DMS79 (cell line): ENCODE results near the gene MDFI.
"Not testable (repeated sequence)": the region's sequence is repeated elsewhere in the genome, so short reads cannot be mapped to it uniquely, and the experiment has no call there.

ENCODE experiments used
- DNase-seq: peaks from one replicate; lab custom pipeline; 2025; lab: John Stamatoyannopoulos, UW

The MDFI gene

DNA sequence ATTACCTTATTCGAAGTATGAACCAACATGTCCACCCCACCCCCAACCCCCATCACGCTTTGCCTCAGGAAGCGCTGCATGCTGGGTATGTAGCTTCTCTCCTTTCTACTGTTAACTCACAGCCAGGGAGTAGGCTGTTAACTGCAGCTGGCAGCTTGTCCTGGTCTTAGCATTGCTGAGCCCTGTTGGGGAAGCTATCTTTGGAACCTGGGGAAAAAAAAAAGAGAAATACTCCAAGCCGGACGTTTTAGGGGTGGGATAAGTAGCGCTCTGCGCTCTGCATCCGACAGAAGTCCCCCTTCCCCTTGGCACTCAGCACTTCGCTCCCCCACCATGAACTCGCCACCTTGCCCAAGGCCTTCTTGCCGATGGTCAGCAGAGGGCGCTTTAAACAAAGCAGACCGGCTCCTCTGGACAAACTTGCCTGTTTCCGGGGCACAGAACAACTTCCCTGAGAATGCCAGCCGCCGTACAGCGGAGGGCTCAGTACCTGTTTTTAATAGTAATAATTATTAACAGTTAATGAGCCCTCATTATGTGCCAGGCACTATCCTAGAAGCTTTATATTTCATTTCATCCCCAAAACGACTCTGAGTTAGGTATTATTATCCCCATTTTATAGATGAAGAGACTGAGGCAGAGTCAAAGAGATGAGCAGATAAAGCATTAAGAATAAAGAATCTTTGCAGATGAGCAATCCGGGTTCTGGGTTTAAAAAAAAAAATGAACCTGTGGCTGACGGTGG is 35.2 kb upstream of the MDFI start:
- DNase-seq, result peak; percentile 60

GRCh38 chr6:41604006-41604405 is 34.3 kb upstream of the MDFI start:
- no peak for DNase-seq

DNA sequence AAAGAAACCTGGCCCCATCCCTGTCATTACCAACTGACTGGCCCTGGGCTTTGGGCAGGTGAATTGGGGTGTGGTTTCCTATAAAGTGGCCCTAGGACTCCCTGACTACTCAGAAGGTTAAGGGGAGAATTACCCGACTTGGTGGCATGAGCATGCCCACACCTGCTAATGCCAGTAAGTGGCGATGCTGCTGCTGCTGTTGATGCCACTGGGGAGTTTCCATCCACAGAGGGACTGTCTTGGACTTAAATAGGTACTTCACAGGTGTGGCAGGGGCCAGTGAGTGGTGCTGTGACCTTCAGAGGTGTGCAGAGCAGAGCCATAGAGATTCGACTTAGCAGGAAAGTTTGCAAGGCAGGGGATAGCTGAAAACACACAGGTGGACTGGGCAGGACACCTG is 32.6 kb upstream of the MDFI start:
- no peak for DNase-seq

DNA sequence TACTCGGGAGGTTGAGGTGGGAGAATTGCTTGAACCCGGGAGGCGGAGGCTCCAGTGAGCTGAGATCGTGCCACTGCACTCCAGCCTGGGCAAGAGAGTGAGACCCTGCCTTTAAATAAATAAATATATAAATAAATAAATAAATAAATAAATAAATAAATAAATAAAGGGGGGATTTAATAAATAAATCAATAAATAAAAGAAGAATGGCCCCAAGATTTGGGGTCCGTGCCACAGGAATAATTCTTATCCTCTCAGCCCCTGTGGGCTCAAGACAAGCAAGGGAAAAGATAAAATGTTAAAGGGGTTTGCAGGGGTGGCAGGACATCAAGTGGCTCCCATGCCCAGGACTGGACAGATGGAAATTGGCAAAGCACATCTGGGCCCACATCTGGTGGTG is 31.2 kb upstream of the MDFI start:
- DNase-seq, result no peak

GRCh38 chr6:41607736-41608135 is 30.5 kb upstream of the MDFI start:
- DNase-seq, result no peak

- no peak for DNase-seq
Measured at GRCh38 chr6:41608443-41609151, 29.7 kb upstream of the MDFI start.

GRCh38 chr6:41614715-41615114 is 23.6 kb upstream of the MDFI start:
- DNase-seq, result no peak

- no peak for DNase-seq
Measured at GRCh38 chr6:41615311-41615710, 23.0 kb upstream of the MDFI start.

DNA sequence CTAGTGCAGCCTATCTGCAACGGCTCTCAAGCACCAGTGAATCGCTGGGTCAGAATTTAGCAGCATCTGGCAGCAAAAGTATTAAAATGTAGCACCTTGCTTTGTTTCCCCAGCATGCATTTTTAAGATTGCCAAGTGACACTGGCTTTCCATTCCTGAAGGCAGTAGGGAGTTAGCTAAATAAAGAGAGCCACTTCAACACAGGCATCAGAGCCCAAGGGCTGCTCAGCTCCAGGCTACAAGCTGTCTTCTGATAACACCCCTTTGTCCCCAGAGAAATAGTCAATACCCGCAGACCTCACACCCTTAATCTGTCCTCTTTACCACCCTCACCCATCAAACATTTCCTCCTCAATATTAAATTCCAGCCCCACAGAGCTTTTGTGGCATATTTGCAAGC is 19.7 kb upstream of the MDFI start:
- DNase-seq, result no peak

DNA sequence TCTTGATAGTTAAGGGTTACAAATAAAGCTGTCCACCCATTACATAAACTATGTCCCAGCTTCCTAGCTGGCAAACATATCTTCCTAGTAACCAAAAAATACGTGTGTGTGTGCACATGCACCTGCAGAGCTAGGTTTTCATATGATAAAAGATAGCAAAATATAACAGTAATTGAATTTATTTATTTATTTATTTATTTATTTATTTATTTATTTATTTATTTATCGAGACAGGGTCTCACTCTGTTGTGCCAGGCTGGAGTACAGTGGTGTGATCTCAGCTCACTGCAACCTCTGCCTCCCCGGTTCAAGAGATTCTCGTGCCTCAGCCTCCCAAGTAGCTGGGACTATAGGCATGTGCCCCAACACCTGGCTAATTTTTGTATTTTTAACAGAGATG is 19.1 kb upstream of the MDFI start:
- DNase-seq, result not testable (repeated sequence)

GRCh38 chr6:41621367-41621766 is 16.9 kb upstream of the MDFI start:
- no peak for DNase-seq

- no peak for DNase-seq
Measured at GRCh38 chr6:41621802-41622201, 16.5 kb upstream of the MDFI start.

GRCh38 chr6:41622206-41622988 is 15.9 kb upstream of the MDFI start:
- no peak for DNase-seq

DNA sequence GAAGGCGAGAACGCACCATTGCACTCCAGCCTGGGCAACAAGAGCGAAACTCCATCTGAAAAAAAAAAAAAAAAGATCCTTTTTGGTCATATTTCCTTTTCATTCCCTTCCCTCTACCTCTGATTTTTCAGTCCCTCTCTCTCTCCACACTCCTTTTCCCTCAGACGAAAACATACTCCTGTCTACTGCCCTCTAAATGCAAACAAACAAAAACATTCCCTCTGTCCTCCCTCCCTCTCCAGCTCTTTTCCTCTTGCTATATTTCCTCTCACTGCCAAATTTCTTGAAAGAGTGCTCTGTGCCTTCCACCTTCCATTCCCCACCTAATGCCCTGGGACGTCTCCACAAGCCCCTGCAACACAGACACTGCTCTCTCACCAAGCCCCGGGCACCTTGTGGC is 14.9 kb upstream of the MDFI start:
- DNase-seq, result no peak

DNA sequence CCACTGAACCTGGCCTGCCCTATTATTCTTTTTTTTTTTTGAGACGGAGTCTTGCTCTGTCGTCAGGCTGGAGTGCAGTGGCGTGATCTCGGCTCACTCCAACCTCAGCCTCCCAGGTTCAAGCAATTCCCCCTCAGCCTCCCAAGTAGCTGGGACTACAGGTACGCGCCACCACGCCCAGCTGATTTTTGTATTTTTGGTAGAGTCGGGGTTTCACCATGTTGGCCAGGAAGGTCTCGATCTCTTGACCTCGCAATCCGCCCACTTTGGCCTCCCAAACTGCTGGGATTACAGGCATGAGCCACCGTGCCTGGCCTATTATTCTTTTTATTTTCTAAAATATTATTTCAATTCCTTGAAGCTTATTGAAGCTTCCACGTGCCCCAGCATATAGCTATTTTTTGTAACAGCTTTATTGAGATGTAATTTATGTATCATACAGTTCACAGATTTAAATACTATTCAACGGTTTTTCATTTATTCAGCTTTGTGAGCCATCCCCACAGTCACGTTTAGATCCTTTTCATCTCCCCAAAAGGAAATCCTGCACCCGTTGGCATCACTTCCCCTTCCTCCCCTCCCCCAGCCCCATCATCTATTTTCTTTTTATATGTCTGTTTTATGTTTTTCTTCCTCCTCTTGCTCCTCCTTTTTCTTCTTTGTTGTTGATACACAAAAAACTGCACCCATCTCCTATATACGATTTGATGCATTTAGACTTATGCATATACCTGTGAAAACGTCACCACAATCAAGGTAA is 13.5 kb upstream of the MDFI start:
- no peak for DNase-seq

- peak; percentile 53 for DNase-seq
Measured at GRCh38 chr6:41625442-41625841, 12.8 kb upstream of the MDFI start.

DNA sequence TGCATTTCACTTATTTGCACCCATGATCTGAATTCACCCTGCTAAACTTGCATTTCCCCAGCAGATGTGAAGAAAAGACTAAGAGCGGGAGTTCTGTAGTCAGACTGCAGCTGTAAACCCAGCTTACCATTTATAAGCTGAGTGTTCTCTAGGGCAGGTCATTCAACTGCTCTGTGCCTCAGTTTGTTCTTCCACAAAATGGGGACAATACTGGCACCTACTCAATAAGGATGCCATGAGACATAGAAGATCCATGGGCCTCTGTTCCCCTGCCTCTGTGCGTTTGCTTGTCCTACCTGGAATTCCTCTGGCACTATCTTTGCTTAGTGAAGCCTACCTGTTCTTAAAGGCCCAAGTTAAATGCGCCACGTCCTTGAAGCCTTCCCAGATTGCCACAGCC is 12.2 kb upstream of the MDFI start:
- no peak for DNase-seq

DNA sequence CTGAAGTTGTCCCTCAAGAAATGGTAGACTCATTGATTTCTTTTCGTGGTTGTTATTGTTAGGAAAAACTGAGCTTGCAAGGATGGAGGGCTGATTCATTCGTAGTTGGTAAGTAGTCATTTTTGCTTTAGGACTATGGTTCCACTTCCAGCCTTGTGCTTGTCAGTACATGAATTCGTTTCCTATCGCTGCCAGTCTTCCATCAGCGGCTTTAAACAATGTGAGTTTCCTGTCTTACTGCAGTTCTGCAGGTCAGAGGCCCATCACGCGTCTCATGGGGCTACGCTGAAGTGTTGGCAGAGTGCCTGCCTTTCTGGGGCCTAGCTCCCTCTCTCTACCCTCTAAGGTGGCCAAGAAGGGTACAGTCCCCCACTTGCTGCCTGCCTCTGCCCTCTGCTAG is 11.4 kb upstream of the MDFI start:
- no peak for DNase-seq

DNA sequence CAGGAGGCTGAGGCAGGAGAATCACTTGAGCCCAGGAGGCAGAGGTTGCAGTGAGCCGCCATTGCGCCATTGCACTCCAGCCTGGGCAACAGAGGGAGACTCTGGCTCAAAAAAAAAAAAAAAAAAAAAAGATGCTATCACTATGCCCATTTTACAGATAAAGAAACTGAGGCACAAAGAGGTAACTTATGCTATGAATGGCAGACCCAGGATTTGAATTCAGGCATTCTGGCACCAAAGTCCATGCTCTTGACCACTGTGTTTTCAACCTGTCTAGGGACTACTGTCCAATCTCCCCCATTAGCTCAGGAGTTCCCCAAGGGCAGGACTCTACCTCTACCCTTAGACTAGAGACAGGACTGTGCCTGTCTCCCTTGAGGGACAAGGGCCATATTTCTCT is 9.1 kb upstream of the MDFI start:
- DNase-seq, result no peak

DNA sequence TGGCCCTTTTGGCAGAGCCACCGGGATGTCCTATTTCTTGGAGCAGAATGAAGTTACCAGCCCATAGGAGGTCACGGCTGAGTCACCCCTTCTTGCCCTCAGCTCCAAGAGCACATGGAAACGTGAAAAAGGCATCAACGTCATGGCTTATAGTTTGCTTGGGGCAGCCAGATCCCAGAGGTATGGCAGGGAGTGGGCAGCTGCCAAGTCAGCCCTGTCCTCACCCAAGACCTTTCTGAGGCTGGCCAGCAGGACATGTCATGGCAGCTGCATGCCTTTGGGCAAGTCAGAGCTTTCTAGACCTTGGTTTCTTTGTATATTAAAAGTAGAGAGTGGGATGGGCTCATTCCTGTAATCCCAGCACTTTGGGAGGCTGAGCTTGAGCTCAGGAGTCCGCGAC is 8.2 kb upstream of the MDFI start:
- no peak for DNase-seq

- DNase-seq, result no peak
Measured at GRCh38 chr6:41630946-41631345, 7.3 kb upstream of the MDFI start.

- DNase-seq, result no peak
Measured at GRCh38 chr6:41633056-41633634, 5.1 kb upstream of the MDFI start.
